Keratinocyte (primary cell): ENCODE measurements around the gene OLFML2B. TPM values are rescaled to one million over a fixed set of nuclear protein-coding genes. Genes with fewer than 3 reads are reported as not detected.

Experiments
- DNase-seq: peaks from one replicate; pipeline ENCODE4 v3.0.0-alpha.2; 2011; ENCODE audit warnings: low read depth, missing footprints, low spot score
- FAIRE-seq: peaks from 2 replicates; lab custom pipeline; 2011; peaks lifted over from hg19 to GRCh38; lab: Jason Lieb, UNC
- H2AFZ ChIP-seq: 2 replicates; pipeline ENCODE4 v1.6.0; 2012; ENCODE audit warnings: low read length, control low read depth, inconsistent platforms; ENCODE audit not compliant: control insufficient read depth
- H3K27ac ChIP-seq: 2 replicates; pipeline ENCODE4 v1.5.1; 2011; ENCODE audit warnings: low read length; ENCODE audit not compliant: control insufficient read depth, insufficient read depth
- H3K27me3 ChIP-seq: 3 replicates; pipeline ENCODE4 v1.6.0; 2011; ENCODE audit warnings: low read length; ENCODE audit not compliant: control insufficient read depth, insufficient read depth; ENCODE audit errors: extremely low read depth
- H3K36me3 ChIP-seq, 2 experiments: 2 replicates in 1 of 2; 3 replicates in 1 of 2; pipeline ENCODE4 v1.5.1; 2011; ENCODE audit warnings: low read length in 2 of 2, mild to moderate bottlenecking in 1 of 2; ENCODE audit not compliant: control insufficient read depth in 2 of 2, insufficient read depth in 2 of 2; ENCODE audit errors: extremely low read depth in 1 of 2
- H3K4me1 ChIP-seq: 3 replicates; pipeline ENCODE4 v1.5.1; 2011; ENCODE audit warnings: low read length; ENCODE audit not compliant: control insufficient read depth, insufficient read depth; ENCODE audit errors: extremely low read depth
- H3K4me2 ChIP-seq: 3 replicates; pipeline ENCODE4 v1.6.0; 2011; ENCODE audit warnings: low read depth, low read length; ENCODE audit not compliant: control insufficient read depth, insufficient read depth; ENCODE audit errors: extremely low read depth
- H3K4me3 ChIP-seq, 3 experiments: fragments of 200-600 bp in 1 of 3; sonication (generic) in 1 of 3; 2 replicates in 2 of 3; 3 replicates in 1 of 3; pipeline ENCODE4 v1.5.1; 2011 to 2016; ENCODE audit warnings: low read length in 3 of 3, mild to moderate bottlenecking in 3 of 3, control low read depth in 2 of 3, inconsistent platforms in 1 of 3, low read depth in 1 of 3, mixed read lengths in 1 of 3, mixed run types in 1 of 3, moderate library complexity in 1 of 3; ENCODE audit not compliant: control insufficient read depth in 2 of 3, insufficient read depth in 2 of 3; ENCODE audit errors: extremely low read depth in 1 of 3
- H3K79me2 ChIP-seq: 2 replicates; pipeline ENCODE4 v1.6.0; 2012; ENCODE audit warnings: low read length; ENCODE audit not compliant: control insufficient read depth, insufficient read depth
- H3K9ac ChIP-seq: 3 replicates; pipeline ENCODE4 v1.6.0; 2011; ENCODE audit warnings: low read length; ENCODE audit not compliant: control insufficient read depth, insufficient read depth; ENCODE audit errors: extremely low read depth
- H3K9me1 ChIP-seq: 3 replicates; pipeline ENCODE4 v1.6.0; 2011; ENCODE audit warnings: low read length; ENCODE audit not compliant: control insufficient read depth, insufficient read depth; ENCODE audit errors: extremely low read depth
- H3K9me3 ChIP-seq: 2 replicates; pipeline ENCODE4 v1.5.1; 2012; ENCODE audit warnings: low read depth, low read length; ENCODE audit not compliant: control insufficient read depth
- H4K20me1 ChIP-seq: 3 replicates; pipeline ENCODE4 v1.6.0; 2011; ENCODE audit warnings: low read length; ENCODE audit not compliant: control insufficient read depth, insufficient read depth; ENCODE audit errors: extremely low read depth
- EZH2 ChIP-seq: IDR thresholded peaks from one replicate; pipeline ENCODE4 v1.6.1; 2012; ENCODE audit warnings: inconsistent platforms, mild to moderate bottlenecking, low read length, moderate library complexity
- dilution Hi-C: fragments of 300-500 bp; cut with MboI; formaldehyde crosslinking; loops from one replicate; pipeline ENCODE4 v1.7.0; 2020; ENCODE audit warnings: low sequenced_read_pairs; ENCODE audit not compliant: extremely low pct_ligation_motif_present
- polyA plus RNA-seq, 5 experiments: library from polyadenylated mRNA; depleted of rRNA in 3 of 5; stranded (reverse) in 3 of 5; stranded (forward) in 1 of 5; unstranded in 1 of 5; fragments of >200 nt; gene quantifications; 1 replicate in 1 of 5; 2 replicates in 3 of 5; 3 replicates in 1 of 5; pipeline versions ENCODE4 v1.2.1 to v1.2.3, GENCODE V29; 2011 to 2012; ENCODE audit warnings: missing spikeins in 2 of 5, low read depth in 1 of 5, low replicate concordance in 1 of 5
- TF ChIP-seq, protein P1 (sequence below), 3 experiments: IDR thresholded peaks in 1 of 3; conservative IDR thresholded peaks in 1 of 3; optimal IDR thresholded peaks in 1 of 3; 2 replicates in 2 of 3; 3 replicates in 1 of 3; pipeline versions ENCODE3 to v1.5.1; 2011; ENCODE audit warnings: low read length in 3 of 3, mild to moderate bottlenecking in 3 of 3, moderate library complexity in 2 of 3, control low read depth in 1 of 3, inconsistent platforms in 1 of 3; ENCODE audit not compliant: insufficient read depth in 2 of 3; ENCODE audit errors: extremely low read depth in 1 of 3

Gene OLFML2B
- polyA plus RNA-seq, 1 donor (not counting 4 experiments of a cell fraction or from before 2014, with no cell fraction given), result not detected

DNA sequence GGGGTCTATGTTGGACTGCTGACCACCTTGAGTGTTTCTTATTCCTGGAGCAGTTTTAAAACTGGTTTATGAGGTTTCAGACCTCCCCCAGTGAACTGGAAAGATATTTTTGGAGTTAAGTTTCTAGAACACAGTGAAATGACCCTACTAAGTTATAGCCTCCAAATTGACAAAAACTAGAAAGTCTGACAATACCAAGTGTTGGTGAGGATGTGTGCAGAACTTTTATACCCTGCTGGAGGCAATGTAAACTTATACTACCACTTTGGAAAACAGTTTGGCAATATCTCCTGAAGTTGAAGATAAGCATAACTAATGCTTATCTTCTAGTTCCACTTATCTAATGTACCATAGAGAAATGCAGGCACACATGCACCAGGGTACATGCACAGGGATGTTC is 10.4 kb downstream of the OLFML2B start:
- no peak overlapping the region for H3K4me3 ChIP-seq
- no peak overlapping the region for H2AFZ ChIP-seq
- peaks cover 54% of the 10 kb centered on the region for H3K27me3 ChIP-seq
- dilution Hi-C loops, result no loop called here
- H3K9me3 ChIP-seq, result no peaks in the 10 kb centered on the region
- H3K27ac ChIP-seq, result no peak overlapping the region
- H3K79me2 ChIP-seq, result no peaks in the 10 kb centered on the region
- H3K4me2 ChIP-seq, result no peak overlapping the region
- H3K9me1 ChIP-seq, result no peaks in the 10 kb centered on the region
- no peak for TF ChIP-seq EZH2
- TF ChIP-seq, protein P1, sequence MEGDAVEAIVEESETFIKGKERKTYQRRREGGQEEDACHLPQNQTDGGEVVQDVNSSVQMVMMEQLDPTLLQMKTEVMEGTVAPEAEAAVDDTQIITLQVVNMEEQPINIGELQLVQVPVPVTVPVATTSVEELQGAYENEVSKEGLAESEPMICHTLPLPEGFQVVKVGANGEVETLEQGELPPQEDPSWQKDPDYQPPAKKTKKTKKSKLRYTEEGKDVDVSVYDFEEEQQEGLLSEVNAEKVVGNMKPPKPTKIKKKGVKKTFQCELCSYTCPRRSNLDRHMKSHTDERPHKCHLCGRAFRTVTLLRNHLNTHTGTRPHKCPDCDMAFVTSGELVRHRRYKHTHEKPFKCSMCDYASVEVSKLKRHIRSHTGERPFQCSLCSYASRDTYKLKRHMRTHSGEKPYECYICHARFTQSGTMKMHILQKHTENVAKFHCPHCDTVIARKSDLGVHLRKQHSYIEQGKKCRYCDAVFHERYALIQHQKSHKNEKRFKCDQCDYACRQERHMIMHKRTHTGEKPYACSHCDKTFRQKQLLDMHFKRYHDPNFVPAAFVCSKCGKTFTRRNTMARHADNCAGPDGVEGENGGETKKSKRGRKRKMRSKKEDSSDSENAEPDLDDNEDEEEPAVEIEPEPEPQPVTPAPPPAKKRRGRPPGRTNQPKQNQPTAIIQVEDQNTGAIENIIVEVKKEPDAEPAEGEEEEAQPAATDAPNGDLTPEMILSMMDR (optimal IDR thresholded peaks at IDR 0.05 in 1 of 3, IDR thresholded peaks at IDR 0.05 in 1 of 3, conservative IDR thresholded peaks at IDR 0.05 in 1 of 3; ENCODE audit: extremely low read depth in 1 of 3, insufficient read depth in 2 of 3, low read length in 3 of 3), result no peak
- H4K20me1 ChIP-seq, result no peaks in the 10 kb centered on the region
- H3K9ac ChIP-seq, result no peak overlapping the region
- no peaks in the 10 kb centered on the region for H3K36me3 ChIP-seq
- DNase-seq, result no peak
- H3K4me1 ChIP-seq, result no peaks in the 10 kb centered on the region
- no peak for FAIRE-seq

DNA sequence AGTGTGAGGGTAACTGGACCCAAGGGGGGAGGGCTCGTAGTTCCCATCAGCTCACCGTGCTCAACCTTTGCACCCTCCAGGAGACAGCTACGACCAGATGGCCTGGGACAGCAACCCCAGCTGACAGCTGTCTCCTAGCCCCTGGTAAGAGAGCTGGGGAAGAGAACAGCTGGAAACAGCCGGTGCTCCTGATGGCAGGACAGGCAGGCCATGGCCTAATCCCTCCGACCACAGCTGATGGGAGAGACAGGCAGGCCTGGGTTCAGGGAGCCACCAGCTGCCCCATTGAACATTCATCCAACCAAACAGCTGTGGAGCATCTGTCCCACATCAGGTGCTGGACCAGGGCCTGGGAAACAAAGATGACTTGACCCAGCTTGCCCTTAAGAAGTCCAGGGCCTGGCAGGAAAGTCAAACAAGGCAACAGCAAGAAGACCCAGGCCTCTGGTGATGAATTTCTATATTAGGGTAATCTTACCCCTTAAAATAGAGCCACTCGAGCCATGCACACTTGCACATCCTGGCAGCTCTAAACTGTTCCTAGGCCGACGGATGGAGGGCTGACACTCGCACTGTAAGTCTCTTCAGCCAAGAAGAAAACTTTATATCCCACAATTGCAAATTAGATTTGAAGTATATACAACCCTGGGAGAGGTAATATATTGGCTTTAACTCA is 12.2 kb downstream of the OLFML2B start:
- Histone ChIP-seq H4K20me1 (no peaks in the 10 kb centered on the region), H3K79me2 (no peaks in the 10 kb centered on the region), H3K9me1 (no peaks in the 10 kb centered on the region), H3K27ac (no peak overlapping the region), H3K4me2 (no peak overlapping the region), H3K27me3 (peaks cover 67% of the 10 kb centered on the region), H3K9me3 (no peaks in the 10 kb centered on the region), H3K4me1 (no peaks in the 10 kb centered on the region), H3K9ac (no peak overlapping the region), H3K4me3 (no peak overlapping the region), H3K36me3 (no peaks in the 10 kb centered on the region), H2AFZ (no peak overlapping the region)
- FAIRE-seq, result no peak
- TF ChIP-seq, protein P1 (optimal IDR thresholded peaks at IDR 0.05 in 1 of 3, IDR thresholded peaks at IDR 0.05 in 1 of 3, conservative IDR thresholded peaks at IDR 0.05 in 1 of 3; ENCODE audit: extremely low read depth in 1 of 3, insufficient read depth in 2 of 3, low read length in 3 of 3), result no peak
- no peak for TF ChIP-seq EZH2
- dilution Hi-C loops, result no loop called here
- no peak for DNase-seq
